Mucosa of rectum (tissue), 2 donors: ENCODE measurements around the gene RINL.
"Not testable (repeated sequence)": the region's sequence is repeated elsewhere in the genome, so short reads cannot be mapped to it uniquely, and the experiment has no call there.

ENCODE experiments used
- H3K27ac ChIP-seq, 2 donors: one replicate each; pipeline ENCODE4 v1.7.0; 2013; ENCODE audit warnings: inconsistent platforms in 2 of 2, low read depth in 2 of 2, low read length in 2 of 2
- H3K27me3 ChIP-seq, 2 donors: one replicate each; pipeline ENCODE4 v1.7.0; 2013; ENCODE audit warnings: low read length in 2 of 2; ENCODE audit not compliant: control insufficient read depth in 2 of 2, insufficient read depth in 2 of 2
- H3K36me3 ChIP-seq, 2 donors: one replicate each; pipeline ENCODE4 v1.7.0; 2013; ENCODE audit warnings: low read length in 2 of 2; ENCODE audit not compliant: control insufficient read depth in 2 of 2, insufficient read depth in 2 of 2
- H3K4me1 ChIP-seq, 2 donors: one replicate each; pipeline ENCODE4 v1.7.0; 2013; ENCODE audit warnings: low read length in 2 of 2, mild to moderate bottlenecking in 1 of 2; ENCODE audit not compliant: control insufficient read depth in 2 of 2, insufficient read depth in 2 of 2
- H3K4me3 ChIP-seq, 2 donors: one replicate each; pipeline ENCODE4 v1.7.0; 2013; ENCODE audit warnings: low read length in 2 of 2
- H3K9ac ChIP-seq, 2 donors: one replicate each; pipeline ENCODE4 v1.7.0; 2013; ENCODE audit warnings: low read length in 2 of 2, low read depth in 1 of 2, mild to moderate bottlenecking in 1 of 2
- H3K9me3 ChIP-seq, 2 donors: one replicate each; pipeline ENCODE4 v1.7.0; 2013; ENCODE audit warnings: low read length in 2 of 2; ENCODE audit not compliant: control insufficient read depth in 2 of 2
- donor health status: healthy.
- donor health status: Normal muscosa, but diverticular disease.

RINL gene

DNA sequence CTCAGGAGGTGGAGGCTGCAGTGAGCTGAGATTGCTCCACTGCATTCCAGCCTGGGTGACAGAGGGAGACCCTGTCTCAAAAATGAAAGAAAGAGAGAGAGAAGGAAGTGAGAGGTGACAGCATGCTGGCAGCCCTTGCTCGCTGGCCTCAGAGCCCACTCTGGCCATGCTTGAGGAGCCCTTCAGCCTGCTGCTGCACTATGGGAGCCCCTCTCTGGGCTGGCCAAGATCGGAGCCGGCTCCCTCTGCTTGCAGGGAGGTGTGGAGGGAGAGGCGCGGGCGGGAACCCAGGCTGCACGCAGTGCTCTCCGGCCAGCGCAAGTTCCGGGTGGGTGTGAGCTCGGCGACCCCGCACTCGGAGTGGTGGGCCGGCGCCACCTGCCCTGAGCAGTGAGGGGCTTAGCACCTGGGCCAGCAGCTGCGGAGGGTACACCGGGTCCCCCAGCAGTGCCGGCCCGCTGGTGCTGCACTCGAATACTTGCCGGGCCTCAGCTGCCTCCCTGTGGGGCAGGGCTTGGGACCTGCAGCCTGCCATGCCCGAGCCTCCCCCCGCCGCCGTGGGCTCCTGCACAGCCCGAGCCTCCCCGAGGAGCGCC, 56.7 kb downstream of the RINL start:
- H3K4me1 ChIP-seq = peaks cover 23 to 38% of the 10 kb centered on the region in 2 donors
- H3K9ac ChIP-seq, H3K9me3 ChIP-seq, H3K27me3 ChIP-seq, H3K4me3 ChIP-seq: not testable (repeated sequence)
- H3K36me3 ChIP-seq = peaks cover 13 to 38% of the 10 kb centered on the region in 2 donors
- H3K27ac ChIP-seq = peak overlapping the region; percentile 70 to 84

DNA sequence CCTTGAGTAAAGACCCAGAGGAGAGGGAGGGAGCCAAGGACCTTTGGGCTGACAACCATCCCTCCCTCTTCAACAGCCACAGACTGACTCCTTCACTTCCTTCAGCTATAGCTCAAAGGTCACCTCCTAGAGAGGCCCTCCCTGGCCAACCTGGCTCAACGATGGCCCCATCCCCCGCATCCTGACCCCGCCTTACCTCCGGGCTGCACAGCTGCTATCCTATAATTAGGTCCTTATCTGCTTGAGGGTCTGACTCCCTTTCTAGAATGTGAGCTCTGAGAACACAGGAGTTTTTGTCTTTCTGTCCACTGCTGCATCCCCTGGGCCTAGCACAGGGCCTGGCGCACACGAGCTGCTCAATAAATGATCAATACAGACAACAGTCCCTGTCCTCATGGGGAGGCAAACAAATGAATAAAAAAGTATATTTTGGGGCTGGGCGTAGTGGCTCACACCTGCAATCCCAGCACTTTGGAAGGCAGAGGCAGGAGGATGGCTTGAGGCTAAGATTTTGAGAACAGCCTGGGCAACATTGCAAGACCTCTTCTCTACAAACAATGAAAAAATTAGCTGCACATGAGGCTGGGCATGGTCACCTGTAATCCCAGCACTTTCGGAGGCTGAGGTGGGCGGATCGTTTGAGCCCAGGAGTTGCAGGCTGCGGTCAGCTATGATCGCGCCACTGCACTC, 58.7 kb downstream of the RINL start:
- Histone ChIP-seq H3K36me3 (peaks cover 13 to 45% of the 10 kb centered on the region in 2 donors), H3K27ac (peak overlapping the region; percentile 85 to 91)

More for the DNA sequence above, 58.7 kb downstream of the RINL start:
- Histone ChIP-seq H3K9me3 (no peaks in the 10 kb centered on the region), H3K4me3 (peak overlapping the region; percentile 32 to 44), H3K27me3 (no peaks in the 10 kb centered on the region), H3K4me1 (peaks cover 39 to 55% of the 10 kb centered on the region in 2 donors), H3K9ac (peak overlapping the region; percentile 41 to 57)
